HepG2 (cell line): ENCODE data around the gene MBD3. TPM values are rescaled to one million over a fixed set of nuclear protein-coding genes. Genes with fewer than 3 reads are reported as not detected.
A peak's percentile ranks its signal among the peaks of the same experiment; 100 is the strongest.

Source experiments
- POLR2A ChIP-seq, 2 experiments: IDR thresholded peaks; 2 replicates each; pipeline ENCODE4 v1.6.1; 2011; ENCODE audit warnings: low read depth in 2 of 2, low read length in 2 of 2, mild to moderate bottlenecking in 1 of 2, moderate library complexity in 1 of 2; ENCODE audit not compliant: insufficient read depth in 1 of 2
- RBM39 ChIP-seq: fragments of 200-400 bp; formaldehyde crosslinking; IDR thresholded peaks from one replicate; pipeline ENCODE4 v1.6.1; 2018; ENCODE audit warnings: antibody characterized with exemption, mild to moderate bottlenecking, low read depth, low read length; ENCODE audit not compliant: poor library complexity, severe bottlenecking
- SOX6 ChIP-seq, 2 experiments: fragments of 450-650 bp in 1 of 2; sonication (generic) in 1 of 2; formaldehyde crosslinking in 1 of 2; IDR thresholded peaks; 2 replicates each; pipeline versions ENCODE4 v1.4.0 to v1.6.1; 2017 to 2020; ENCODE audit warnings: antibody characterized with exemption in 1 of 2, mild to moderate bottlenecking in 1 of 2, missing genetic modification reagents in 1 of 2
- ZNF547 ChIP-seq: sonication (generic); formaldehyde crosslinking; IDR thresholded peaks from 2 replicates; pipeline ENCODE4 v1.5.1; 2020; ENCODE audit warnings: mild to moderate bottlenecking, missing genetic modification reagents
- ZNF678 ChIP-seq: sonication (generic); formaldehyde crosslinking; IDR thresholded peaks from 2 replicates; pipeline ENCODE4 v1.4.0; 2020; ENCODE audit warnings: mild to moderate bottlenecking, missing genetic modification reagents
- polyA plus RNA-seq, 8 experiments: library from polyadenylated mRNA; depleted of rRNA in 3 of 8; stranded (reverse) in 7 of 8; unstranded in 1 of 8; fragments of >200 nt; fragmentation: Illumina TruSeq in 4 of 8; extraction: Trizol in 4 of 8; gene quantifications; 2 replicates each; pipeline versions ENCODE4 v1.2.1 to v1.2.3, GENCODE V29; 2011 to 2016; ENCODE audit warnings: low read depth in 4 of 8, missing spikeins in 1 of 8, mixed read lengths in 1 of 8; ENCODE audit not compliant: insufficient read depth in 1 of 8
- total RNA-seq, 5 experiments: library from RNA; depleted of rRNA; stranded (reverse); fragments of >200 nt; fragmentation: Illumina TruSeq; extraction: Trizol; gene quantifications; 2 replicates each; pipeline ENCODE4 v1.2.3, GENCODE V29; 2016; ENCODE audit warnings: low read depth in 1 of 5
- TF ChIP-seq, protein P1 (sequence below): sonication (generic); formaldehyde crosslinking; IDR thresholded peaks from 2 replicates; pipeline ENCODE4 v1.4.0; 2020; ENCODE audit warnings: missing genetic modification reagents
- TF ChIP-seq, protein P2 (sequence below): sonication (generic); formaldehyde crosslinking; IDR thresholded peaks from 2 replicates; pipeline ENCODE4 v1.5.1; 2020; ENCODE audit warnings: mild to moderate bottlenecking, moderate library complexity, missing genetic modification reagents
- TF ChIP-seq, protein P3 (sequence below): sonication (generic); formaldehyde crosslinking; conservative IDR thresholded peaks from 2 replicates; pipeline ENCODE4 v1.8.1; 2023; ENCODE audit warnings: missing genetic modification reagents
- TF ChIP-seq, protein P4 (sequence below): sonication (generic); formaldehyde crosslinking; IDR thresholded peaks from 2 replicates; pipeline ENCODE4 v1.5.1; 2020; ENCODE audit warnings: mild to moderate bottlenecking, missing genetic modification reagents, moderate library complexity
- TF ChIP-seq, protein P5 (sequence below): sonication (generic); formaldehyde crosslinking; IDR thresholded peaks from 2 replicates; pipeline ENCODE4 v1.4.0; 2020; ENCODE audit warnings: mild to moderate bottlenecking, missing genetic modification reagents

The MBD3 gene
- total and polyA plus RNA-seq, 2 of the 13 experiments (the other 11 are each of a cell fraction or from before 2014, with no cell fraction given) = 21.2 to 76.9 TPM

DNA sequence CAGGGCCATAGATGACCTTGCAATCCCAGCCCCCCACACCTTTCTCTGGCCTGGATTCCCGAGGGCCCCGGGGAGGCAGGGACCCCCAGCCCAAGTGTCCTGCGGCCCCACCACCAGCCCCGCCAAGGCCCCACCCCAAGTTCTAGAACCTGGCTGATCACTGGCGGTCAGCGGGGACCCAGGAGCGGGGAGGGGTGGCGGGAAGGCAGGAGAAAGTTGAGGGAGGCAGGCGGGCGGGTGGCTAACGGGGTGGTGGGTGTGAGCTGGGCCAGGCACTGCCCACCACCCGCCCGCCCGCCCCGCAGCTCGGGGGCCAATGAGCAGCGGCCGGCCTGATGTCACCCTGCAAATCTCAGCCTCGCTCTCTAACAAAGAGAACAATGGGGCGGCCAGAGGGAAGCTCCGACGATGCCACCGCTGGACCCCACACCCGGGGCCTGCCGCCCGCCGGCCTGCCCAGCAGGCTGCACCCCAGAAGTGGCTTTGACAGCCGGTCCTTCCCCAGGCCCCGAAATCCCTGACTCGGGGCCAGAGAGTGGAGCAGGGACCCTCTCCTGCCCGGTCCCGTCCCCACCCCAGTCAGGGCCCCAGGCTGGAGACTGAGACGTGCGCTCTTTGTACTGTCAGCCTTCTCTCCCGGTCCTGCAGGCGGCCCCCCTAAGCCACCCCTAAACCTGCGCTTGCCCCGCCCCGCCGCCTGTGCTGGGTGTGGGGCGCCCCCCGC, 26.1 kb downstream of the MBD3 start (continued):
- TF ChIP-seq, protein P1, sequence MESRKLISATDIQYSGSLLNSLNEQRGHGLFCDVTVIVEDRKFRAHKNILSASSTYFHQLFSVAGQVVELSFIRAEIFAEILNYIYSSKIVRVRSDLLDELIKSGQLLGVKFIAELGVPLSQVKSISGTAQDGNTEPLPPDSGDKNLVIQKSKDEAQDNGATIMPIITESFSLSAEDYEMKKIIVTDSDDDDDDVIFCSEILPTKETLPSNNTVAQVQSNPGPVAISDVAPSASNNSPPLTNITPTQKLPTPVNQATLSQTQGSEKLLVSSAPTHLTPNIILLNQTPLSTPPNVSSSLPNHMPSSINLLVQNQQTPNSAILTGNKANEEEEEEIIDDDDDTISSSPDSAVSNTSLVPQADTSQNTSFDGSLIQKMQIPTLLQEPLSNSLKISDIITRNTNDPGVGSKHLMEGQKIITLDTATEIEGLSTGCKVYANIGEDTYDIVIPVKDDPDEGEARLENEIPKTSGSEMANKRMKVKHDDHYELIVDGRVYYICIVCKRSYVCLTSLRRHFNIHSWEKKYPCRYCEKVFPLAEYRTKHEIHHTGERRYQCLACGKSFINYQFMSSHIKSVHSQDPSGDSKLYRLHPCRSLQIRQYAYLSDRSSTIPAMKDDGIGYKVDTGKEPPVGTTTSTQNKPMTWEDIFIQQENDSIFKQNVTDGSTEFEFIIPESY (CRISPR knock-in tag) = peak; percentile 79; the same call in 1 of the 2 replicates
- TF ChIP-seq ZNF678 = no peak
- no peak for TF ChIP-seq SOX6 (IDR thresholded peaks at IDR 0.05)
- TF ChIP-seq SOX6 (CRISPR knock-in tag; IDR thresholded peaks at IDR 0.05) = peak; percentile 31; the same call in 1 of the 2 replicates
- TF ChIP-seq RBM39 = no peak
- TF ChIP-seq, protein P2, sequence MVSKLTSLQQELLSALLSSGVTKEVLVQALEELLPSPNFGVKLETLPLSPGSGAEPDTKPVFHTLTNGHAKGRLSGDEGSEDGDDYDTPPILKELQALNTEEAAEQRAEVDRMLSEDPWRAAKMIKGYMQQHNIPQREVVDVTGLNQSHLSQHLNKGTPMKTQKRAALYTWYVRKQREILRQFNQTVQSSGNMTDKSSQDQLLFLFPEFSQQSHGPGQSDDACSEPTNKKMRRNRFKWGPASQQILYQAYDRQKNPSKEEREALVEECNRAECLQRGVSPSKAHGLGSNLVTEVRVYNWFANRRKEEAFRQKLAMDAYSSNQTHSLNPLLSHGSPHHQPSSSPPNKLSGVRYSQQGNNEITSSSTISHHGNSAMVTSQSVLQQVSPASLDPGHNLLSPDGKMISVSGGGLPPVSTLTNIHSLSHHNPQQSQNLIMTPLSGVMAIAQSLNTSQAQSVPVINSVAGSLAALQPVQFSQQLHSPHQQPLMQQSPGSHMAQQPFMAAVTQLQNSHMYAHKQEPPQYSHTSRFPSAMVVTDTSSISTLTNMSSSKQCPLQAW (CRISPR knock-in tag) = no peak
- TF ChIP-seq, protein P3, sequence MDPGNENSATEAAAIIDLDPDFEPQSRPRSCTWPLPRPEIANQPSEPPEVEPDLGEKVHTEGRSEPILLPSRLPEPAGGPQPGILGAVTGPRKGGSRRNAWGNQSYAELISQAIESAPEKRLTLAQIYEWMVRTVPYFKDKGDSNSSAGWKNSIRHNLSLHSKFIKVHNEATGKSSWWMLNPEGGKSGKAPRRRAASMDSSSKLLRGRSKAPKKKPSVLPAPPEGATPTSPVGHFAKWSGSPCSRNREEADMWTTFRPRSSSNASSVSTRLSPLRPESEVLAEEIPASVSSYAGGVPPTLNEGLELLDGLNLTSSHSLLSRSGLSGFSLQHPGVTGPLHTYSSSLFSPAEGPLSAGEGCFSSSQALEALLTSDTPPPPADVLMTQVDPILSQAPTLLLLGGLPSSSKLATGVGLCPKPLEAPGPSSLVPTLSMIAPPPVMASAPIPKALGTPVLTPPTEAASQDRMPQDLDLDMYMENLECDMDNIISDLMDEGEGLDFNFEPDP (CRISPR knock-in tag) = no peak
- no peak for TF ChIP-seq ZNF547
- TF ChIP-seq, protein P4, sequence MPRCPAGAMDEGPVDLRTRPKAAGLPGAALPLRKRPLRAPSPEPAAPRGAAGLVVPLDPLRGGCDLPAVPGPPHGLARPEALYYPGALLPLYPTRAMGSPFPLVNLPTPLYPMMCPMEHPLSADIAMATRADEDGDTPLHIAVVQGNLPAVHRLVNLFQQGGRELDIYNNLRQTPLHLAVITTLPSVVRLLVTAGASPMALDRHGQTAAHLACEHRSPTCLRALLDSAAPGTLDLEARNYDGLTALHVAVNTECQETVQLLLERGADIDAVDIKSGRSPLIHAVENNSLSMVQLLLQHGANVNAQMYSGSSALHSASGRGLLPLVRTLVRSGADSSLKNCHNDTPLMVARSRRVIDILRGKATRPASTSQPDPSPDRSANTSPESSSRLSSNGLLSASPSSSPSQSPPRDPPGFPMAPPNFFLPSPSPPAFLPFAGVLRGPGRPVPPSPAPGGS (CRISPR knock-in tag) = no peak
- TF ChIP-seq, protein P5, sequence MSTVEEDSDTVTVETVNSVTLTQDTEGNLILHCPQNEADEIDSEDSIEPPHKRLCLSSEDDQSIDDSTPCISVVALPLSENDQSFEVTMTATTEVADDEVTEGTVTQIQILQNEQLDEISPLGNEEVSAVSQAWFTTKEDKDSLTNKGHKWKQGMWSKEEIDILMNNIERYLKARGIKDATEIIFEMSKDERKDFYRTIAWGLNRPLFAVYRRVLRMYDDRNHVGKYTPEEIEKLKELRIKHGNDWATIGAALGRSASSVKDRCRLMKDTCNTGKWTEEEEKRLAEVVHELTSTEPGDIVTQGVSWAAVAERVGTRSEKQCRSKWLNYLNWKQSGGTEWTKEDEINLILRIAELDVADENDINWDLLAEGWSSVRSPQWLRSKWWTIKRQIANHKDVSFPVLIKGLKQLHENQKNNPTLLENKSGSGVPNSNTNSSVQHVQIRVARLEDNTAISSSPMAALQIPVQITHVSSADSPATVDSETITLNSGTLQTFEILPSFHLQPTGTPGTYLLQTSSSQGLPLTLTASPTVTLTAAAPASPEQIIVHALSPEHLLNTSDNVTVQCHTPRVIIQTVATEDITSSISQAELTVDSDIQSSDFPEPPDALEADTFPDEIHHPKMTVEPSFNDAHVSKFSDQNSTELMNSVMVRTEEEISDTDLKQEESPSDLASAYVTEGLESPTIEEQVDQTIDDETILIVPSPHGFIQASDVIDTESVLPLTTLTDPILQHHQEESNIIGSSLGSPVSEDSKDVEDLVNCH (CRISPR knock-in tag) = no peak
- 0 out of 4 replicates have a peak, but pooled peaks of 1 of the 2 experiments have one; percentile 22 for TF ChIP-seq POLR2A (IDR thresholded peaks at IDR 0.05; ENCODE audit: insufficient read depth in 1 of 2, low read depth in 2 of 2, low read length in 2 of 2)
